Activated gamma-delta T cell treated with anti-CD3 and anti-CD28 coated beads, Interleukin-2, amount 50 U/mL, for 16 hours (primary cell): ENCODE data around the gene LRRC8D.
"Not testable (repeated sequence)": the region's sequence is repeated elsewhere in the genome, so short reads cannot be mapped to it uniquely, and the experiment has no call there.

Source experiments
- DNase-seq: peaks from one replicate; pipeline ENCODE4 v3.0.0-alpha.2; 2020; ENCODE audit warnings: low read depth

Gene LRRC8D

DNA sequence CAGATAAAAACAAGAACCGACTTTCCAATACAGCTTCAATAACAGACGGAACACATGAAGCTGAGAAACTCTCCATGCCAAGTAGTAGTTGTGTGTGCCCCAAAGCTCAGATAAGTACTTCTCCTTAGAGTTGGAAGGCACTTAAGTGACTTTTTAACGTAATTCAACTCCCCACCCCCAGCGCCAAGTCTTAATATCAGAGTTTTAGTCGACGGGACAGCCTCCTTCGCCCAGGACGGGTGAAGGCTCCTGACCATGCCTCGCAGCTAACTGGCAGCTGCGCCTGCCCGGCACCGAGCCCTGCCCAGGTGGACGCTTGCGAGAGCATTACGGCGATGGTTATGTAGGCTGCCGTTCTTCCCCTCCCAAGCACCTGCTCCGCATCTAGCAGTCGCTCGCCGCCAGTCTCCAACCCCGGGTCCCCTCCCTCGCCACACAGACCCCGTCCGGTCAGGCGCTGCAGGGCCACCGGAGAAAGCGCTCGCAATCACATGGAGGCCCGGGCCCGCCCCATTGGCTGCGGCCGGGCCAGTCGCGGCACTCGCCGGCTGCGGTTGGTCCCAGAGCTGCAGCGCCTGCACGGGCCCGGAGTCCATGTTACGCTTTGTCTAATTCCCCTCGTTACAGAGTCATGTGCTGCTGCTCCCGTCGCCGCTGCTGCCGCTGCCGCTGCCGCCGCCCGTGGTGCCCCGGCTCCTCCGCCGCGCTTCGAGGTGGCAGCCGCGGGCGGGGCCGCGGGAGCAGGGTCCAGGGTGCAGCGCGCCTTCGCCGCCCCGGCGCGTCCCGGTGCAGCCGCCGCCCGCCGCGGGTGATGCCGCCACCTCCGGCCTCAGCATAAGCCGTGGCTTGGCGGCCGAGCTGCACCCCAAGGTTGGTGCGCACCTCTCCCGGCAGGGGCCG is at the start of gene LRRC8D:
Gene LRRC8D (plus strand): TSS at position 611 of the 900 bp plus-strand sequence. CDS start 112,037 bp downstream, outside the sequence.
- DNase-seq = peak; percentile 47

- DNase-seq = no peak
These were observed 48.8 kb upstream of the LRRC8D start for GRCh38 chr1:89771991-89772560.

- DNase-seq = not testable (repeated sequence)
These were observed 44.7 kb upstream of the LRRC8D start for GRCh38 chr1:89776104-89776503.

GRCh38 chr1:89777271-89777670 is 43.6 kb upstream of the LRRC8D start:
- not testable (repeated sequence) for DNase-seq

GRCh38 chr1:89779151-89779940 is 41.5 kb upstream of the LRRC8D start:
- DNase-seq = no peak

GRCh38 chr1:89780721-89781120 is 40.1 kb upstream of the LRRC8D start:
- no peak for DNase-seq

DNA sequence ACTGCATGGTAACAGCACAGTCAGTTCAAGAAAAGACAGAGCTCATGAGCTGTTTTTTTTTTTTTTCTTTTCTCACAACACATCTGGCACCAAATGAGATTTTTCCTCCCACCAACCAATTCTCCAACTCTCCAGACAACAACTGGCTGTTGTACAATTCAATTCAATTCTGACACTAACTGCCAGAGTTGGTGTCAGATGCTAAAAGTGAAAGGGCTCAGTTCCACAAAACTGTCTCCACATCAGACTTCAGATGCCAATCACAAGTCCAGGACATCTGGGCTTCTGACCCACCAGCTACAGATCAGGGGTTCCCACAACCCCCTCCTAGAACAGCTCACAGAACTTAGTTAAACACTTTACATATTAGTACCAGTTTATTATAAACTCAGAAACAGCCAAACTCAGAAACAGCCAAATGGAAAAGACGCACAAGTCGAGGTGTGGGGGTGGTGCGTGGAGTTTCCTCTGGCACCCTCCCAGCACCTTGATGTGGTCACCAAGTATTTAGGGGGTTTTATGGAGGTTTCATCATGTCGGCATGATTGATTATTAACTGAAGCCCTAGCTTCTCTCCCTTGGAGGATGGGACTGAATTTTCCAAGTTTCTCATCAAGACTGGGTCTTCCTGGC is 39.2 kb upstream of the LRRC8D start:
- peak; percentile 69 for DNase-seq

DNA sequence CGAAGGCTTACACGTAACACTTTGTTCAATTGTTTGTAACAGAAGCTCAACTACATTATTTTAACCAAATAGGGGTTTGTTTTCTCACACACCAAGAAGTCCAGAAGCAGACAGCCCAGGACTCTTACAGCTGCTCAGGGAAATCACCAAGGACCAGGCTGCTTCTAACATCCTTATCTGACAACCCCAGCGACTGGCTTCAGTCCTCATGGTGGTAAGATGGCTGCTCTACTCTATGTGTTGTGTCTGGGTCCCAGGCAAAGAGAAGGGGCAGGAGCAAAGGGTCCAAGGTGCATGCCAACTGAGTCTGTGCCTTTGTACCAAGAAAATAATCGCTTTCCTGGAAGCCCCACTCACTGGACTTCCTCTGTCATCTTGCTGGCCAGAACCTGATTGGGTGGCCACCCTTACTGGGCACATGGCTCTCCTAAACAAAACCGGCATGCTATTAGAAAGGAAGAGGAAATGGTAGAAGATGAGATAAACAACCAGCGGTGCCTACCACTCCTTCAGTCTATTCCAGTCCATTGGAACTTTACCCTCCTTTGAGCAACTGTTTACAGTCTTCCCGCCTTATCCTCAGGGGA is 34.1 kb upstream of the LRRC8D start:
- no peak for DNase-seq

- DNase-seq = no peak
These were observed 30.2 kb upstream of the LRRC8D start for GRCh38 chr1:89790592-89790991.

GRCh38 chr1:89791064-89791726 is 29.6 kb upstream of the LRRC8D start:
- no peak for DNase-seq

GRCh38 chr1:89794406-89794805 is 26.4 kb upstream of the LRRC8D start:
- no peak for DNase-seq

DNA sequence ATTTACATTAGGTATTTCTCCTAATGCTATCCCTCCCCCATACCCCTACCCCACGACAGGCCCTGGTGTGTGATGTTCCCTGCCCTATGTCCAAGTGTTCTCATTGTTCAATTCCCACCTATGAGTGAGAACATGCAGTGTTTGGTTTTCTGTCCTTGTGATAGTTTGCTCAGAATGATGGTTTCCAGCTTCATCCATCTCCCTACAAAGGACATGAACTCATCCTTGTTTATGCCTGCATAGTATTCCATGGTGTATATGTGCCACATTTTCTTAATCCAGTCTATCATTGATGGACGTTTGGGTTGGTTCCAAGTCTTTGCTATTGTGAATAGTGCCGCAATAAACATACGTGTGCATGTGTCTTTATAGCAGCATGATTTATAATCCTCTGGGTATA is 25.3 kb upstream of the LRRC8D start:
- DNase-seq = not testable (repeated sequence)

- not testable (repeated sequence) for DNase-seq
These were observed 23.0 kb upstream of the LRRC8D start for GRCh38 chr1:89797876-89798275.

GRCh38 chr1:89799495-89799894 is 21.3 kb upstream of the LRRC8D start:
- no peak for DNase-seq

DNA sequence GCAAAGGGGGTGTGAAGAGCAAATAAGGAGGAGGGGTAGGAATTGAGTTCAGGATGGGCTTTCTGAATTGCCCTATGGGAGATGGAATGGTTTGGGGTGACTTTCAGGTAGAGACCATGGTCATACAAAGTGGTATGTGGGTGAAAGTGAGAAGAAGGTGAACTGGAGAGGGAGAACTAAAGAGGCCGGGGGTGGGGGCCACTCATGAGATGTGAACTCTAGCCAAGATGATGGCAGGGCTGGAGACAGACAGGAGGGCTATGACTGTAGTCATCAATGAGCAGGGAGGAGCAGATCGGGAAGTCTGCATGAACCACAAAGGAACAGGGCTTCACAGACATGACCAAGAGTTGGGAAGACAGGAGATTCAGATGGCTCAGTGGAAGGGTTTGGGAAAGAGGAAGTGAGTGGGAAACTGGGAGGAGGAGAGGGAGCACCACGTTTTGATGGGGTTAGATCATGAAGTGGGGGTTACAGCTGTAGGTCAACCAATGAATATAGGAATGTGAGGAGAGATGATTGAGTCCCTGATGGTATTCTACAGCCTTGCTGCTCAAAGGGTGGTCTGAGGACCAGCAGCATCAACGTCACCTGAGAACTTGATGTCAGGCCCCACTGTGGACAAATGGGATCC is 20.7 kb upstream of the LRRC8D start:
- DNase-seq = no peak

- no peak for DNase-seq
These were observed 20.1 kb upstream of the LRRC8D start for GRCh38 chr1:89800718-89801117.

- no peak for DNase-seq
These were observed 18.8 kb upstream of the LRRC8D start for GRCh38 chr1:89802051-89802450.

GRCh38 chr1:89802841-89803240 is 18.0 kb upstream of the LRRC8D start:
- DNase-seq = no peak

GRCh38 chr1:89804642-89805237 is 16.1 kb upstream of the LRRC8D start:
- peak; percentile 78 for DNase-seq

DNA sequence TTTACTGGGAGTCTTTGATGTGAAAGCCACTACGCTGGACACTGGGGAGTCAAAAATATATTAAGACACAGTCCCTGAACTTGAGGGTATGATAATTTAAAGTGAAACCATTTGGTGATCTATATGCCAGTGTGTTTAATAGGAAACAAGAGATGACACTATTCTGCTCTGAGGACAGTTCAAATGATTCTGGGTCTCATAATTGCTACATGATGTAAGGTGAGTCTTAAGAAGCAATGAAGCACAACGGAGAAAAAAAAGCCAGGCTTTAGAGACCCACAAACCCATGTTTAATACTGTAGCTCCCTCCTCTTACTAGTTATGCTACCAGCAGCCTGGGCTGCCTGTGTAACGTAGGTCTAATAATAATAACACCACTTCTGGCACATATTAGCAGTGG is 14.2 kb upstream of the LRRC8D start:
- no peak for DNase-seq
